Measurements from ENCODE around the gene INPP5E. TPM values are rescaled to one million over a fixed set of nuclear protein-coding genes. Genes with fewer than 3 reads are reported as not detected.

INPP5E gene
- total RNA-seq, 1 donor = 8.3 TPM

DNA sequence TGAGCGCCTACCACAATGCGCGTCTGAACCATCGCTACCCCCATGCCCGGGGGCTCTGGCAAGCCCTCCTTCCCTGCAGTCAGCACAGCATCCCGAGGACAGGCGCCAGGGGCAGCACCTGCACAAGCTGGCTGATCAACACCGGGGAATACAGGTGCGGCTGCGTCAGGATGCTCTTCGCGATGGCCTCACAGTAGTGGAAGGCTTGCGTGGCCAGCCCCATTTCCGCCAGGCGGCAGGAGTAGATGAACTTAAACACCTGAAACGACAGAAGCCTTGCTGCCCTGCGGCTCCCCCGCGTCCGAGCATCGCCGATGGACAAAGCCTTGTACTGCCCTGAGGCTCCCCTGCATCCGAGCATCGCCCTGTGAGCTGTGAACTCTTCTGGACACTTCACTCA lies 17.7 kb upstream of the INPP5E start:
- Histone ChIP-seq H3K4me2 (ENCODE audit: insufficient read depth, low read length) (no peak overlapping the region), H3K4me3 (ENCODE audit: insufficient read depth, low read length) (no peak overlapping the region), H4K20me1 (ENCODE audit: insufficient read depth, low read length) (peaks cover under 1% of the 10 kb centered on the region), H3K9me3 (ENCODE audit: low read depth, low read length) (no peaks in the 10 kb centered on the region), H3K36me3 (ENCODE audit: insufficient read depth, low read length) (peaks cover 86% of the 10 kb centered on the region), H3K27me3 (ENCODE audit: insufficient read depth, low read length) (no peaks in the 10 kb centered on the region), H3K79me2 (ENCODE audit: insufficient read depth, low read length) (peaks cover 11% of the 10 kb centered on the region), H3K4me1 (ENCODE audit: insufficient read depth, low read length) (no peaks in the 10 kb centered on the region), H2AFZ (ENCODE audit: low read length) (no peak overlapping the region), H3K27ac (ENCODE audit: low read depth, low read length) (no peak overlapping the region)
- no peak for DNase-seq (ENCODE audit: insufficient read length, low spot score, missing footprints)
- TF ChIP-seq, protein P1, sequence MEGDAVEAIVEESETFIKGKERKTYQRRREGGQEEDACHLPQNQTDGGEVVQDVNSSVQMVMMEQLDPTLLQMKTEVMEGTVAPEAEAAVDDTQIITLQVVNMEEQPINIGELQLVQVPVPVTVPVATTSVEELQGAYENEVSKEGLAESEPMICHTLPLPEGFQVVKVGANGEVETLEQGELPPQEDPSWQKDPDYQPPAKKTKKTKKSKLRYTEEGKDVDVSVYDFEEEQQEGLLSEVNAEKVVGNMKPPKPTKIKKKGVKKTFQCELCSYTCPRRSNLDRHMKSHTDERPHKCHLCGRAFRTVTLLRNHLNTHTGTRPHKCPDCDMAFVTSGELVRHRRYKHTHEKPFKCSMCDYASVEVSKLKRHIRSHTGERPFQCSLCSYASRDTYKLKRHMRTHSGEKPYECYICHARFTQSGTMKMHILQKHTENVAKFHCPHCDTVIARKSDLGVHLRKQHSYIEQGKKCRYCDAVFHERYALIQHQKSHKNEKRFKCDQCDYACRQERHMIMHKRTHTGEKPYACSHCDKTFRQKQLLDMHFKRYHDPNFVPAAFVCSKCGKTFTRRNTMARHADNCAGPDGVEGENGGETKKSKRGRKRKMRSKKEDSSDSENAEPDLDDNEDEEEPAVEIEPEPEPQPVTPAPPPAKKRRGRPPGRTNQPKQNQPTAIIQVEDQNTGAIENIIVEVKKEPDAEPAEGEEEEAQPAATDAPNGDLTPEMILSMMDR (IDR thresholded peaks at IDR 0.05; ENCODE audit: extremely low read depth, low read depth, low read length) = no peak

- H3K36me3 ChIP-seq (ENCODE audit: insufficient read depth, low read length) = peaks cover 85% of the 10 kb centered on the region
- H2AFZ ChIP-seq (ENCODE audit: low read length) = no peak overlapping the region
- TF ChIP-seq, protein P1 (IDR thresholded peaks at IDR 0.05; ENCODE audit: extremely low read depth, low read depth, low read length) = no peak
- no peak overlapping the region for H3K4me2 ChIP-seq (ENCODE audit: insufficient read depth, low read length)
- peaks cover 8% of the 10 kb centered on the region for H3K79me2 ChIP-seq (ENCODE audit: insufficient read depth, low read length)
- no peak overlapping the region for H3K27ac ChIP-seq (ENCODE audit: low read depth, low read length)
- no peaks in the 10 kb centered on the region for H3K9me3 ChIP-seq (ENCODE audit: low read depth, low read length)
- H3K4me1 ChIP-seq (ENCODE audit: insufficient read depth, low read length) = no peaks in the 10 kb centered on the region
- H3K4me3 ChIP-seq (ENCODE audit: insufficient read depth, low read length) = no peak overlapping the region
- no peaks in the 10 kb centered on the region for H3K27me3 ChIP-seq (ENCODE audit: insufficient read depth, low read length)
- DNase-seq (ENCODE audit: insufficient read length, low spot score, missing footprints) = no peak
- no peaks in the 10 kb centered on the region for H4K20me1 ChIP-seq (ENCODE audit: insufficient read depth, low read length)
Measured at GRCh38 chr9:136456258-136456657, 16.6 kb upstream of the INPP5E start.

DNA sequence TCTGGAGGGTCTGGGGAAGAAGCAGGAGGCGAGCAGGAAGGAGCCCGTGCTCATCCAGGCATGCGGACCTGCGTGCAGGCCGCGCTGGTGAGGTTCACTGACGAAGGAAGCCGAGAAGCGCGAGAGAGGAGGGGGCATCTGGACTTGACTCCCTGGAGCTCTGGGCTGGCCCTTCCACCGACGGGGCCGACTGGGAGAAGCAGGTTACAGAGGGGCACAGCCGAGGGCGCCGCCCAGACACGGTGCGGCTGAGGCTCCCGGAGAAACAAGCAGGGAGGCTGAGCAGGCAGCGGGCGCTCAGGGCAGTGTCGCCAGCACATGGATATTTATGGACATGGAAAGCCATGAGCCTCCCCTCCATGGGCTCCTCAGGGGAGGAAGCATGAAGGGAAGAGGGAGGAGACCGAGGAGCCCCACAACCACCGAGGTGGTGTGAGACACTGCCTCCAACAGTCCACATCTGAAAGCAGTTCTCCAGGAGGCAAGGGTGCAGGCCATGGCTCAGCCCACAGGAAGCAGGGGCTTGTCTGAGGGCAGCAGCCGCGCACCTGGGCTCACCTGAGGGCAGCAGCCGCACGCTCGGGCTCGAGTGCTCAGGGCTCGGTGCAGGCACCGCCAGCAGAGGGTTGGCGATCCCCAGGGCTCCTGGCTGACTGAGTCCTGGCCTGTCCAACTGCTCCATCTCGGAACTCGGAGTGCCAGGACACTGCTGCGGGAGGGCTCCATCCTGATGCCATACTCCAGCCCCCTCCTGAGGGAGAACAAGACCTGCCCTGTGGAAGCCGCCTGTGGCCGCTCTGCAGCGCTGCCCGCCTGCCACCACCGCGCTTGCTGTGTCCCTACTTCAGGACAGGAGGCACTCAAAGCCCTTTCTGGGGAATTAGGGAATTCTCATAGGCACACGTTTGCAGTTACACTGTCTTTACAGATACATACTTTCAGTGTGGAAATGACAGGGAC lies 15.7 kb upstream of the INPP5E start:
- Histone ChIP-seq H3K4me2 (ENCODE audit: insufficient read depth, low read length) (no peak overlapping the region), H3K9me3 (ENCODE audit: low read depth, low read length) (no peaks in the 10 kb centered on the region), H3K27ac (ENCODE audit: low read depth, low read length) (no peak overlapping the region), H3K4me3 (ENCODE audit: insufficient read depth, low read length) (no peak overlapping the region), H3K79me2 (ENCODE audit: insufficient read depth, low read length) (peaks cover 12% of the 10 kb centered on the region), H3K4me1 (ENCODE audit: insufficient read depth, low read length) (no peaks in the 10 kb centered on the region), H2AFZ (ENCODE audit: low read length) (no peak overlapping the region), H3K27me3 (ENCODE audit: insufficient read depth, low read length) (no peaks in the 10 kb centered on the region), H4K20me1 (ENCODE audit: insufficient read depth, low read length) (no peaks in the 10 kb centered on the region), H3K36me3 (ENCODE audit: insufficient read depth, low read length) (peaks cover 85% of the 10 kb centered on the region)
- no peak for DNase-seq (ENCODE audit: insufficient read length, low spot score, missing footprints)
- TF ChIP-seq, protein P1 (IDR thresholded peaks at IDR 0.05; ENCODE audit: extremely low read depth, low read depth, low read length) = no peak

- no peak overlapping the region for H3K4me2 ChIP-seq (ENCODE audit: insufficient read depth, low read length)
- no peaks in the 10 kb centered on the region for H3K9me3 ChIP-seq (ENCODE audit: low read depth, low read length)
- H3K4me3 ChIP-seq (ENCODE audit: insufficient read depth, low read length) = no peak overlapping the region
- no peaks in the 10 kb centered on the region for H3K4me1 ChIP-seq (ENCODE audit: insufficient read depth, low read length)
- no peaks in the 10 kb centered on the region for H3K27me3 ChIP-seq (ENCODE audit: insufficient read depth, low read length)
- no peaks in the 10 kb centered on the region for H4K20me1 ChIP-seq (ENCODE audit: insufficient read depth, low read length)
- H2AFZ ChIP-seq (ENCODE audit: low read length) = no peak overlapping the region
- H3K79me2 ChIP-seq (ENCODE audit: insufficient read depth, low read length) = peaks cover 12% of the 10 kb centered on the region
- DNase-seq (ENCODE audit: insufficient read length, low spot score, missing footprints) = no peak
- H3K27ac ChIP-seq (ENCODE audit: low read depth, low read length) = no peak overlapping the region
- H3K36me3 ChIP-seq (ENCODE audit: insufficient read depth, low read length) = peaks cover 87% of the 10 kb centered on the region
- TF ChIP-seq, protein P1 (IDR thresholded peaks at IDR 0.05; ENCODE audit: extremely low read depth, low read depth, low read length) = no peak
Measured at GRCh38 chr9:136454026-136454796, 14.6 kb upstream of the INPP5E start.

All from osteoblast (primary cell).